ENCODE results near the gene C17orf107.
"Not testable (repeated sequence)": the region's sequence is repeated elsewhere in the genome, so short reads cannot be mapped to it uniquely, and the experiment has no call there.

DNA sequence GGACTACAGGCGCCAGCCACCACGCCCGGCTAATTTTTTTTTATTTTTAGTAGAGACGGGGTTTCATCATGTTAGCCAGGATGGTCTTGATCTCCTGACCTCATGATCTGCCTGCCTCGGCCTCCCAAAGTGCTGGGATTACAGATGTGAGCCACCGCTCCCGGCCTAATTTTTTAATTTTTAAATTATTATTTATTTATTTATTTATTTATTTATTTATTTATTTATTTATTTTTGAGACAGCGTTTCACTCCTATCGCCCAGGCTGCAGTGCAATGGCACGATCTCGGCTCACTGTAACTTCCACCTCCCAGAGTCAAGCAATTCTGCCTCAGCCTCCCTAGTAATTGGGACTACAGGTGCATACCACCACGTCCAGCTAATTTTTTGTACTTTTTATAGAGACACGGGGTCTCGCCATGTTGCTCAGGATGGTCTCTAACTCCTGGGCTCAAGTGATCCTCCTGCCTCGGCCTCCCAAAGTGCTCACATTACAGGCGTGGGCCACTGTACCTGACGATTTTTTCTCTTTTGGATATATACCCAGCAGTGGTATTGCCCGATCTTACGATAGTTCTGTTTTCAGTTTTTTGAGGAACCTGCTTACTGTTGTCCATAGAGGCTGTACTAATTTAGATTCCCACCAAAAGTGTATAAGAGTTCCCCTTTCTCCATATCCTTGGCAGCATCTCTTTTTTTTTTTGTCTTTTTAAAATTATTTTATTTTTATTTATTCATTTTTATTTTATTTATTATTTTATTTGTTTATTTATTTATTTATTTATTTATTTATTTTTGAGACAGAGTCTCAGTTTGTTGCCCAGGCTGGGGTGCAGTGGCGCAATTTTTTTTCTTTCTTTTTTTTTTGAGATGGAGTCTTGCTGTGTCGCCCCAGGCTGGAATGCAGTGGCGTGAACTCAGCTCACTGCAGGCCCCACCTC lies 30.0 kb upstream of the C17orf107 start:
- TF ChIP-seq, protein P1, sequence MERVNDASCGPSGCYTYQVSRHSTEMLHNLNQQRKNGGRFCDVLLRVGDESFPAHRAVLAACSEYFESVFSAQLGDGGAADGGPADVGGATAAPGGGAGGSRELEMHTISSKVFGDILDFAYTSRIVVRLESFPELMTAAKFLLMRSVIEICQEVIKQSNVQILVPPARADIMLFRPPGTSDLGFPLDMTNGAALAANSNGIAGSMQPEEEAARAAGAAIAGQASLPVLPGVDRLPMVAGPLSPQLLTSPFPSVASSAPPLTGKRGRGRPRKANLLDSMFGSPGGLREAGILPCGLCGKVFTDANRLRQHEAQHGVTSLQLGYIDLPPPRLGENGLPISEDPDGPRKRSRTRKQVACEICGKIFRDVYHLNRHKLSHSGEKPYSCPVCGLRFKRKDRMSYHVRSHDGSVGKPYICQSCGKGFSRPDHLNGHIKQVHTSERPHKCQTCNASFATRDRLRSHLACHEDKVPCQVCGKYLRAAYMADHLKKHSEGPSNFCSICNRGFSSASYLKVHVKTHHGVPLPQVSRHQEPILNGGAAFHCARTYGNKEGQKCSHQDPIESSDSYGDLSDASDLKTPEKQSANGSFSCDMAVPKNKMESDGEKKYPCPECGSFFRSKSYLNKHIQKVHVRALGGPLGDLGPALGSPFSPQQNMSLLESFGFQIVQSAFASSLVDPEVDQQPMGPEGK (CRISPR knock-in tag; IDR thresholded peaks at IDR 0.05; ENCODE audit: borderline replicate concordance): not testable (repeated sequence)
- TF ChIP-seq CTCF (IDR thresholded peaks at IDR 0.05 in 2 of 3, conservative IDR thresholded peaks at IDR 0.05 in 1 of 3; ENCODE audit: insufficient read depth in 2 of 3, low read depth in 1 of 3, low read length in 3 of 3); CHD2 (IDR thresholded peaks at IDR 0.05; ENCODE audit: low read depth, low read length); RFX7 (CRISPR knock-in tag; IDR thresholded peaks at IDR 0.05); EZH2 (IDR thresholded peaks at IDR 0.05; ENCODE audit: borderline replicate concordance, low read depth, low read length); SRSF1 (IDR thresholded peaks at IDR 0.05; ENCODE audit: low read depth, low read length); NRF1 (conservative IDR thresholded peaks at IDR 0.05 in 1 of 2, IDR thresholded peaks at IDR 0.05 in 1 of 2); CAMTA2 (CRISPR knock-in tag; conservative IDR thresholded peaks at IDR 0.05); GABPA (tag; conservative IDR thresholded peaks at IDR 0.05; ENCODE audit: low read depth); ZNF717 (CRISPR knock-in tag; IDR thresholded peaks at IDR 0.05); ZZZ3 (IDR thresholded peaks at IDR 0.05); ZNF143 (CRISPR knock-in tag; IDR thresholded peaks at IDR 0.05): not testable (repeated sequence)
- TF ChIP-seq, protein P2, sequence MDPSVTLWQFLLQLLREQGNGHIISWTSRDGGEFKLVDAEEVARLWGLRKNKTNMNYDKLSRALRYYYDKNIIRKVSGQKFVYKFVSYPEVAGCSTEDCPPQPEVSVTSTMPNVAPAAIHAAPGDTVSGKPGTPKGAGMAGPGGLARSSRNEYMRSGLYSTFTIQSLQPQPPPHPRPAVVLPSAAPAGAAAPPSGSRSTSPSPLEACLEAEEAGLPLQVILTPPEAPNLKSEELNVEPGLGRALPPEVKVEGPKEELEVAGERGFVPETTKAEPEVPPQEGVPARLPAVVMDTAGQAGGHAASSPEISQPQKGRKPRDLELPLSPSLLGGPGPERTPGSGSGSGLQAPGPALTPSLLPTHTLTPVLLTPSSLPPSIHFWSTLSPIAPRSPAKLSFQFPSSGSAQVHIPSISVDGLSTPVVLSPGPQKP (CRISPR knock-in tag; IDR thresholded peaks at IDR 0.05): not testable (repeated sequence)
- TF ChIP-seq, protein P3, sequence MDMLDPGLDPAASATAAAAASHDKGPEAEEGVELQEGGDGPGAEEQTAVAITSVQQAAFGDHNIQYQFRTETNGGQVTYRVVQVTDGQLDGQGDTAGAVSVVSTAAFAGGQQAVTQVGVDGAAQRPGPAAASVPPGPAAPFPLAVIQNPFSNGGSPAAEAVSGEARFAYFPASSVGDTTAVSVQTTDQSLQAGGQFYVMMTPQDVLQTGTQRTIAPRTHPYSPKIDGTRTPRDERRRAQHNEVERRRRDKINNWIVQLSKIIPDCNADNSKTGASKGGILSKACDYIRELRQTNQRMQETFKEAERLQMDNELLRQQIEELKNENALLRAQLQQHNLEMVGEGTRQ (CRISPR knock-in tag; IDR thresholded peaks at IDR 0.05): not testable (repeated sequence)
